Prostate gland (tissue), 2 donors: ENCODE data around the gene HARBI1.

ENCODE experiments used
- CTCF ChIP-seq, 4 experiments: fragments of 200-600 bp in 2 of 4; fragments of 450-650 bp in 2 of 4; sonication (generic) in 2 of 4; IDR thresholded peaks; 1 replicate in 3 of 4; 2 replicates in 1 of 4; pipeline ENCODE4 v1.5.1; 2016 to 2019; ENCODE audit warnings: antibody characterized with exemption in 4 of 4, mild to moderate bottlenecking in 2 of 4, moderate library complexity in 2 of 4
- POLR2A ChIP-seq: fragments of 450-650 bp; IDR thresholded peaks from one replicate; pipeline ENCODE4 v1.6.1; 2016; ENCODE audit warnings: antibody characterized with exemption, mild to moderate bottlenecking
- POLR2AphosphoS5 ChIP-seq: sonication (generic); formaldehyde crosslinking; IDR thresholded peaks from one replicate; pipeline ENCODE4 v1.6.1; 2017; ENCODE audit warnings: antibody characterized with exemption

GRCh38 chr11:46554213-46555147, 62.5 kb downstream of the HARBI1 start:
- TF ChIP-seq CTCF (IDR thresholded peaks at IDR 0.05), result no peak
- no peak for TF ChIP-seq POLR2A
- peak; percentile 86 for TF ChIP-seq POLR2AphosphoS5
